Ectodermal cell (in vitro differentiated cells): ENCODE data around the gene FYN. TPM values are rescaled to one million over a fixed set of nuclear protein-coding genes. Genes with fewer than 3 reads are reported as not detected.
A peak's percentile ranks its signal among the peaks of the same experiment; 100 is the strongest.

Experiments used
- H3K27ac ChIP-seq: 2 replicates; pipeline ENCODE4 v1.7.0; 2013; ENCODE audit warnings: mild to moderate bottlenecking, low read depth, low read length; ENCODE audit not compliant: insufficient read depth, poor library complexity, severe bottlenecking
- H3K27me3 ChIP-seq: 2 replicates; pipeline ENCODE4 v1.7.0; 2013; ENCODE audit warnings: mild to moderate bottlenecking, low read length; ENCODE audit not compliant: insufficient read depth, control insufficient read depth, poor library complexity, severe bottlenecking
- H3K36me3 ChIP-seq: one replicate; pipeline ENCODE4 v1.7.0; 2013; ENCODE audit warnings: low read length; ENCODE audit not compliant: control insufficient read depth, insufficient read depth
- H3K4me1 ChIP-seq: one replicate; pipeline ENCODE4 v1.7.0; 2013; ENCODE audit warnings: low read length; ENCODE audit not compliant: control insufficient read depth, insufficient read depth
- H3K4me3 ChIP-seq: 2 replicates; pipeline ENCODE4 v1.7.0; 2013; ENCODE audit warnings: low read depth, low read length, control low read depth; ENCODE audit not compliant: insufficient read depth
- H3K9me3 ChIP-seq: 2 replicates; pipeline ENCODE4 v1.7.0; 2013; ENCODE audit warnings: mild to moderate bottlenecking, low read length, moderate library complexity; ENCODE audit not compliant: control insufficient read depth
- WGBS, 2 experiments: methylation state at CpG; one replicate each; pipeline ENCODE4 v1.1.7; 2013; ENCODE audit warnings: missing lambda C conversion rate in 2 of 2; 5-methylcytosine and 5-hydroxymethylcytosine counted together
- polyA plus RNA-seq, 4 experiments: library from polyadenylated mRNA; stranded (reverse); fragments of 50-300 nt; gene quantifications; one replicate each; pipeline ENCODE4 v1.2.3, GENCODE V29; 2013

Gene FYN
- polyA plus RNA-seq (2013, experiment 1 of 4): 174 TPM
- 163 TPM for polyA plus RNA-seq (2013, experiment 2 of 4)
- polyA plus RNA-seq (2013, experiment 3 of 4): 134 TPM
- 143 TPM for polyA plus RNA-seq (2013, experiment 4 of 4)

- 0 to 1% methylated on average over 75 of the region's 75 CpGs for WGBS, 2 experiments
- H3K9me3 ChIP-seq: no peaks in the 10 kb centered on the region
- peak within 1 kb of the TSS; percentile 86 for H3K27ac ChIP-seq
- H3K27me3 ChIP-seq: no peaks in the 10 kb centered on the region
- no peaks in the 10 kb centered on the region for H3K36me3 ChIP-seq
- peaks cover 17% of the 10 kb centered on the region for H3K4me1 ChIP-seq
- peak within 1 kb of the TSS; percentile 75 for H3K4me3 ChIP-seq
Observed at GRCh38 chr6:111873178-111874024, at the start of gene FYN. Gene FYN, minus strand, starts transcription at chr6:111873452. Its CDS starts 153,401 bp downstream, at chr6:111720051.

- no peak overlapping the region for H3K27ac ChIP-seq
Observed at GRCh38 chr6:111922454-111923297, 49.4 kb upstream of the FYN start.

GRCh38 chr6:111921103-111921502, 47.9 kb upstream of the FYN start:
- Histone ChIP-seq H3K4me3 (no peak overlapping the region), H3K27ac (peak overlapping the region; percentile 44)
- WGBS, 2 experiments: 25 to 53% methylated on average over 1 of the region's 1 CpG

More at GRCh38 chr6:111922454-111923297, 49.4 kb upstream of the FYN start:
- Histone ChIP-seq H3K36me3 (no peaks in the 10 kb centered on the region), H3K4me3 (no peak overlapping the region), H3K27me3 (no peaks in the 10 kb centered on the region), H3K4me1 (peaks cover 29% of the 10 kb centered on the region), H3K9me3 (no peaks in the 10 kb centered on the region)

GRCh38 chr6:111920578-111920977, 47.3 kb upstream of the FYN start:
- Histone ChIP-seq H3K4me1 (peaks cover 25% of the 10 kb centered on the region), H3K9me3 (no peaks in the 10 kb centered on the region), H3K27ac (peak overlapping the region; percentile 4), H3K27me3 (no peaks in the 10 kb centered on the region), H3K36me3 (no peaks in the 10 kb centered on the region), H3K4me3 (no peak overlapping the region)
- 61 to 62% methylated on average over 7 of the region's 7 CpGs for WGBS, 2 experiments

More at GRCh38 chr6:111921103-111921502, 47.9 kb upstream of the FYN start:
- Histone ChIP-seq H3K9me3 (no peaks in the 10 kb centered on the region), H3K36me3 (no peaks in the 10 kb centered on the region), H3K4me1 (peaks cover 25% of the 10 kb centered on the region), H3K27me3 (no peaks in the 10 kb centered on the region)

GRCh38 chr6:111918825-111919224, 45.6 kb upstream of the FYN start:
- Histone ChIP-seq H3K27me3 (no peaks in the 10 kb centered on the region), H3K9me3 (no peaks in the 10 kb centered on the region), H3K27ac (no peak overlapping the region), H3K36me3 (no peaks in the 10 kb centered on the region), H3K4me1 (peaks cover 25% of the 10 kb centered on the region), H3K4me3 (no peak overlapping the region)
- WGBS, 2 experiments: 89 to 95% methylated on average over 5 of the region's 5 CpGs

GRCh38 chr6:111916747-111917146, 43.5 kb upstream of the FYN start:
- Histone ChIP-seq H3K36me3 (no peaks in the 10 kb centered on the region), H3K4me1 (peaks cover 9% of the 10 kb centered on the region), H3K27me3 (no peaks in the 10 kb centered on the region), H3K4me3 (no peak overlapping the region), H3K9me3 (no peaks in the 10 kb centered on the region), H3K27ac (no peak overlapping the region)

GRCh38 chr6:111914617-111915016, 41.4 kb upstream of the FYN start:
- WGBS, 2 experiments: 94 to 100% methylated on average over 1 of the region's 1 CpG
- Histone ChIP-seq H3K27me3 (no peaks in the 10 kb centered on the region), H3K4me1 (peaks cover 6% of the 10 kb centered on the region), H3K36me3 (no peaks in the 10 kb centered on the region), H3K9me3 (no peaks in the 10 kb centered on the region), H3K4me3 (no peak overlapping the region), H3K27ac (no peak overlapping the region)

- Histone ChIP-seq H3K36me3 (no peaks in the 10 kb centered on the region), H3K4me3 (no peak overlapping the region), H3K4me1 (peaks cover 9% of the 10 kb centered on the region), H3K27me3 (no peaks in the 10 kb centered on the region), H3K9me3 (no peaks in the 10 kb centered on the region), H3K27ac (no peak overlapping the region)
- 88 to 100% methylated on average over 2 of the region's 2 CpGs for WGBS, 2 experiments
Observed at GRCh38 chr6:111912904-111913303, 39.7 kb upstream of the FYN start.

GRCh38 chr6:111911428-111911827, 38.2 kb upstream of the FYN start:
- Histone ChIP-seq H3K27me3 (no peaks in the 10 kb centered on the region), H3K4me1 (peaks cover 9% of the 10 kb centered on the region), H3K4me3 (no peak overlapping the region), H3K9me3 (no peaks in the 10 kb centered on the region), H3K36me3 (no peaks in the 10 kb centered on the region), H3K27ac (no peak overlapping the region)
- 81% methylated on average over 7 of the region's 7 CpGs for WGBS, 2 experiments

- no peaks in the 10 kb centered on the region for H3K36me3 ChIP-seq
- no peaks in the 10 kb centered on the region for H3K27me3 ChIP-seq
- H3K4me3 ChIP-seq: no peak overlapping the region
- 67 to 72% methylated on average over 2 to 3 of the region's 3 CpGs for WGBS, 2 experiments
- peaks cover 9% of the 10 kb centered on the region for H3K4me1 ChIP-seq
- no peaks in the 10 kb centered on the region for H3K9me3 ChIP-seq
- peak overlapping the region; percentile 30 for H3K27ac ChIP-seq
Observed at GRCh38 chr6:111909238-111909637, 36.0 kb upstream of the FYN start.
